Smooth muscle cell (in vitro differentiated cells): ENCODE data around the gene SLC25A45. TPM values are rescaled to one million over a fixed set of nuclear protein-coding genes. Genes with fewer than 3 reads are reported as not detected.

Experiments
- DNase-seq: peaks from one replicate; lab custom pipeline; 2025; ENCODE audit not compliant: unreplicated experiment; lab: John Stamatoyannopoulos, UW
- H2AFZ ChIP-seq: fragments of 200-600 bp; sonication (generic); 2 replicates; pipeline ENCODE4 v1.6.0; 2016; ENCODE audit warnings: antibody characterized with exemption, low read depth, mild to moderate bottlenecking
- H3F3A ChIP-seq: fragments of 200-600 bp; sonication (generic); 2 replicates; pipeline ENCODE4 v1.6.0; 2017; ENCODE audit warnings: antibody characterized with exemption, low read depth
- H3K27ac ChIP-seq: fragments of 200-600 bp; sonication (generic); 2 replicates; pipeline ENCODE4 v1.5.1; 2016; ENCODE audit warnings: low read depth, mild to moderate bottlenecking
- H3K27me3 ChIP-seq: fragments of 200-600 bp; sonication (generic); 2 replicates; pipeline ENCODE4 v1.6.1; 2016; ENCODE audit warnings: low read depth, mild to moderate bottlenecking
- H3K36me3 ChIP-seq: fragments of 200-600 bp; sonication (generic); 2 replicates; pipeline ENCODE4 v1.5.1; 2016; ENCODE audit warnings: low read depth
- H3K4me1 ChIP-seq: fragments of 200-600 bp; sonication (generic); 2 replicates; pipeline ENCODE4 v1.5.1; 2016; ENCODE audit warnings: low read depth
- H3K4me2 ChIP-seq: fragments of 200-600 bp; sonication (generic); 2 replicates; pipeline ENCODE4 v1.6.0; 2016; ENCODE audit warnings: mild to moderate bottlenecking
- H3K4me3 ChIP-seq: fragments of 200-600 bp; sonication (generic); 2 replicates; pipeline ENCODE4 v1.5.1; 2016; ENCODE audit warnings: mild to moderate bottlenecking
- H3K79me2 ChIP-seq: fragments of 200-600 bp; sonication (generic); 2 replicates; pipeline ENCODE4 v1.6.0; 2016; ENCODE audit warnings: low read depth, mild to moderate bottlenecking
- H3K9ac ChIP-seq: fragments of 200-600 bp; sonication (generic); 2 replicates; pipeline ENCODE4 v1.6.0; 2016; ENCODE audit warnings: low read depth
- H3K9me3 ChIP-seq: fragments of 200-600 bp; sonication (generic); replicated peaks from 2 replicates; pipeline ENCODE4 v1.5.1; 2016; ENCODE audit warnings: low read depth
- H4K20me1 ChIP-seq: fragments of 200-600 bp; sonication (generic); 2 replicates; pipeline ENCODE4 v1.6.0; 2016; ENCODE audit warnings: low read depth
- CTCF ChIP-seq: fragments of 200-600 bp; sonication (generic); IDR thresholded peaks from 2 replicates; pipeline ENCODE4 v1.5.1; 2017; ENCODE audit warnings: borderline replicate concordance, mild to moderate bottlenecking, antibody characterized with exemption; ENCODE audit not compliant: insufficient read depth, poor library complexity, severe bottlenecking
- WGBS: methylation state at CpG from one replicate; pipeline ENCODE4 v1.1.7; 2016; ENCODE audit warnings: low lambda C conversion rate; 5-methylcytosine and 5-hydroxymethylcytosine counted together
- polyA plus RNA-seq: library from polyadenylated mRNA; unstranded; fragments of >200 nt; fragmentation: Nextera tagmentation; extraction: Ambion mirVana; gene quantifications from 2 replicates; pipeline ENCODE4 v1.2.1, GENCODE V29; 2016
- total RNA-seq: library from RNA; depleted of rRNA; stranded (reverse); fragments of >200 nt; gene quantifications from 2 replicates; pipeline ENCODE4 v1.2.3, GENCODE V29; 2014

The SLC25A45 gene
- total and polyA plus RNA-seq, 2 experiments from 2014 or later = 0.81 to 3.4 TPM

- H3K4me3 ChIP-seq = no peak overlapping the region
- H3K27me3 ChIP-seq = no peaks in the 10 kb centered on the region
- no peaks in the 10 kb centered on the region for H3K9me3 ChIP-seq
- H3F3A ChIP-seq = peaks cover 9% of the 10 kb centered on the region
- H3K9ac ChIP-seq = no peak overlapping the region
- no peak overlapping the region for H3K4me2 ChIP-seq
- no peaks in the 10 kb centered on the region for H3K36me3 ChIP-seq
- no peaks in the 10 kb centered on the region for H3K79me2 ChIP-seq
- no peak overlapping the region for H2AFZ ChIP-seq
- no peak overlapping the region for H3K27ac ChIP-seq
- WGBS = 94% methylated on average over 12 of the region's 14 CpGs
- DNase-seq = no peak
- peaks cover 8% of the 10 kb centered on the region for H3K4me1 ChIP-seq
- TF ChIP-seq CTCF = no peak
- H4K20me1 ChIP-seq = no peaks in the 10 kb centered on the region
Observed at GRCh38 chr11:65378928-65379638, 3.4 kb downstream of the SLC25A45 start.

DNA sequence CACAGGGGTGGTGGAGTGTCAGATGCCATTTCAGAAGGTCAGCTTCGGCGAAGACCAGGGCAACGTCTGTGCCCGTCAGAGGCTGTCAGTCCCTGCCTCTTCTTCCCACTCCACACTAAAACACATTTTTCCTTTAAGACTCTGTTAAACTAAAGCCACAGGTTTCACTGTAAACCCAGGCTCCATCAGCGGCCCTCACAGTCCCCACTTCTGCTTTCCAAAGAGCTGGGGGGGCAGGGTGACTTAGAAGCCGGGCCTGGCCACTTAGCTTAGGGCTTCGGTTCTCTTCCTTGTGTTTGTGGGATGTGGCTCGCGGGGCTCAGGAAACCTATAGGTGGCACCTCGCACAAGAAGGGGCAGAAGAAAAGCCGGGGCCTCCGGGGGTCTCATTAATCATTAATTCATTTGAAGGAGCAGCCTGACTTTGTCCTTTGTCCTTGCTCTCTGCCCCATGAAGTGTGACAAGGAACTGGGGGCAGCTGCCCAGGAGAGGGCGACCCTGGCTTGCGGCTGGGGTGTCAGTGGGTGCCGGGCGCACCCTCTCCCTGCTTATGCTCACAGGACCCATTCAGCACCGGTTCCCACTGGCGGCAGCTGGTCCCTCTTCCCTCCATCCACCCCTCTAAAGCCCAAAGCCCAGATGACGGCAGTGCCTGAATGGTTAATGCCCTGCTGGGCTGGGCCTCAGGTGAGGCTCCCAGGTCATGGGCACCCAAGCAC is 4.1 kb downstream of the SLC25A45 start:
- H3K4me3 ChIP-seq = no peak overlapping the region
- no peak for TF ChIP-seq CTCF
- H3K27ac ChIP-seq = no peak overlapping the region
- no peaks in the 10 kb centered on the region for H3K79me2 ChIP-seq
- no peaks in the 10 kb centered on the region for H3K36me3 ChIP-seq
- H3K4me1 ChIP-seq = peaks cover 8% of the 10 kb centered on the region
- H3K9ac ChIP-seq = no peak overlapping the region
- no peaks in the 10 kb centered on the region for H4K20me1 ChIP-seq
- WGBS = 93% methylated on average over 19 of the region's 19 CpGs
- H3K9me3 ChIP-seq = no peaks in the 10 kb centered on the region
- H2AFZ ChIP-seq = no peak overlapping the region
- peaks cover 5% of the 10 kb centered on the region for H3F3A ChIP-seq
- H3K4me2 ChIP-seq = no peak overlapping the region
- H3K27me3 ChIP-seq = no peaks in the 10 kb centered on the region
- DNase-seq = no peak

DNA sequence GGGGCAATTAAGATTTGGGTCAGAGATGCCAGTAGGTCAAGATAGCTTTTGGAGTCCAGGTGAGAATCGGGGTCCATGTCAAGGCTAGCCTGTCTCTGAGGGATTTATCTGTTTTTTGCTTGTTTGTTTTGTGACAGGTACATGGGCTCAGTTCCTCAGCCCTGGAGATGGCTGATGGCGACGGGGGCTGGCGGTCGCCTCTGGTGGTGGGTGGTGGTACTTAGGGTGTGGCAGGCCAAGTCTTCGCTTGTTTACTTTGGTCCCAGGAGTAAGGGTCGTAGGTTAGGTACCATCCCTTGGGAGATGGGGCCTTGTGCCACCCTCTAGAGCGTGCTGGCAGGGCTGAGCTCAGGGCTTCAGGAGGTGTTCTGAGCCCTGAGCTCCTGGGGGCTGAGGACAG is 4.7 kb downstream of the SLC25A45 start:
- H2AFZ ChIP-seq = no peak overlapping the region
- no peaks in the 10 kb centered on the region for H3F3A ChIP-seq
- no peak overlapping the region for H3K9ac ChIP-seq
- H3K36me3 ChIP-seq = no peaks in the 10 kb centered on the region
- H4K20me1 ChIP-seq = no peaks in the 10 kb centered on the region
- DNase-seq = no peak
- H3K79me2 ChIP-seq = no peaks in the 10 kb centered on the region
- H3K27ac ChIP-seq = no peak overlapping the region
- H3K4me3 ChIP-seq = no peak overlapping the region
- H3K27me3 ChIP-seq = no peaks in the 10 kb centered on the region
- no peak for TF ChIP-seq CTCF
- no peaks in the 10 kb centered on the region for H3K9me3 ChIP-seq
- 89% methylated on average over 8 of the region's 8 CpGs for WGBS
- peaks cover 2% of the 10 kb centered on the region for H3K4me1 ChIP-seq
- H3K4me2 ChIP-seq = no peak overlapping the region
